DOHH2 (cell line): ENCODE measurements around the gene MMD.

ENCODE experiments used
- EZH2phosphoT487 ChIP-seq: fragments of 200-600 bp; sonication (generic); IDR thresholded peaks from 2 replicates; pipeline ENCODE4 v1.6.1; 2017; ENCODE audit warnings: borderline replicate concordance, mild to moderate bottlenecking, antibody characterized with exemption, low read length, moderate library complexity, mixed read lengths
- TF ChIP-seq, protein P1 (sequence below): fragments of 200-600 bp; sonication (generic); IDR thresholded peaks from one replicate; pipeline ENCODE4 v1.5.1; 2014; ENCODE audit warnings: antibody characterized with exemption, mild to moderate bottlenecking, low read depth, low read length; ENCODE audit not compliant: poor library complexity, severe bottlenecking

- TF ChIP-seq, protein P1, sequence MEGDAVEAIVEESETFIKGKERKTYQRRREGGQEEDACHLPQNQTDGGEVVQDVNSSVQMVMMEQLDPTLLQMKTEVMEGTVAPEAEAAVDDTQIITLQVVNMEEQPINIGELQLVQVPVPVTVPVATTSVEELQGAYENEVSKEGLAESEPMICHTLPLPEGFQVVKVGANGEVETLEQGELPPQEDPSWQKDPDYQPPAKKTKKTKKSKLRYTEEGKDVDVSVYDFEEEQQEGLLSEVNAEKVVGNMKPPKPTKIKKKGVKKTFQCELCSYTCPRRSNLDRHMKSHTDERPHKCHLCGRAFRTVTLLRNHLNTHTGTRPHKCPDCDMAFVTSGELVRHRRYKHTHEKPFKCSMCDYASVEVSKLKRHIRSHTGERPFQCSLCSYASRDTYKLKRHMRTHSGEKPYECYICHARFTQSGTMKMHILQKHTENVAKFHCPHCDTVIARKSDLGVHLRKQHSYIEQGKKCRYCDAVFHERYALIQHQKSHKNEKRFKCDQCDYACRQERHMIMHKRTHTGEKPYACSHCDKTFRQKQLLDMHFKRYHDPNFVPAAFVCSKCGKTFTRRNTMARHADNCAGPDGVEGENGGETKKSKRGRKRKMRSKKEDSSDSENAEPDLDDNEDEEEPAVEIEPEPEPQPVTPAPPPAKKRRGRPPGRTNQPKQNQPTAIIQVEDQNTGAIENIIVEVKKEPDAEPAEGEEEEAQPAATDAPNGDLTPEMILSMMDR: no peak
- no peak for TF ChIP-seq EZH2phosphoT487
Observed at GRCh38 chr17:55435408-55435807, 13.8 kb upstream of the MMD start.
